HG03039 (cell line): ENCODE results near the gene PGF.
"Not testable (repeated sequence)": the region's sequence is repeated elsewhere in the genome, so short reads cannot be mapped to it uniquely, and the experiment has no call there.

Source experiments
- ATAC-seq: cut with Tn5 transposase; IDR thresholded peaks from one replicate; pipeline ENCODE4 v1.9.1; 2021; ENCODE audit warnings: mild to moderate bottlenecking, moderate library complexity; ENCODE audit not compliant: unreplicated experiment

PGF gene

DNA sequence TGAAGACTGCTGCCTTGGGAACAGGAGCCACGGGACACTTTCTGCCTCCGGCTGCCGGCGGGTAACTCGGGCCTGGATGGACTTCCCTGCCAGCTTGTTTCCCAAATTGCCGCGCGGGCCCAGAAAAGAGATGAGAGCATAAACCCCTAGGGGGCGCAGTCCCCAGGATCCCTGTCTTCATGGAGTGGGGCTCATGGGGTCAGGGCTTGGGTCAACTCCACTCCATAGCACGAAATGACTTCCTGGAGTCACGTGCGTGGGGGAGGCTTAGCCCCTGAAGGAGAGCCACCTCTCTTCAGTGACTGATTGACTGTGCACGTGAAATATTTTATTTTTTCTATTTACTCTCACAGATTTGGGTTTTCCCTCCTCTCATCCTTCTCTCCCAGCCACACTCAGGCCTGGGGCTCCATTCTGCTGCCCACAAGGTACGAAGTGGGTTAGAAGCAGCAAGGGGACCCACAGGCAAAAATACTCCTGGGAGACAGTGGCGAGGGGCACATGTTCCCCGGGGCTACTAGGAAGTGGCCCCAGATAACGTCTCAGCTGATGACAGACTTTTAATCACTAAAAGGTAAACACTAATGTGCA, 10.0 kb downstream of the PGF start:
- no peak for ATAC-seq

DNA sequence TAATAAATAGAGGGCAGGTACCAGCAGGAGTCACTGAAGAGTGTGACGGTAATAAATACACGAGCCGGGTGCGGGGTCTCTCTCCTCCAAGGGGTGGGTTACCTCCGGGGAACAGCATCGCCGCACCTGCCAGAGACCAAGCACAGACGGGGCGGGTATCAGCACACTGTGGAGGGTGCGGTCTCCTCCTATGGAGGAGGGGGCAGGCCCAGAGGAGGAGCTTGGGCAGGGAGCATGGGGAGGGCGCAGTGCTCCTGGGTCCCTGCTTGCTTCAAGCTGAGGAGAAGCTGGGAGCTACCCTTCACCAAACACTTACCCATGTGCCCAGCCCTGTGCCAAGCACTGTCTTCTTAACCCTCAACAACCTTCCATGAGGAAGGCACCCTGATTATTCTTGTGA, 12.8 kb downstream of the PGF start:
- ATAC-seq: no peak

DNA sequence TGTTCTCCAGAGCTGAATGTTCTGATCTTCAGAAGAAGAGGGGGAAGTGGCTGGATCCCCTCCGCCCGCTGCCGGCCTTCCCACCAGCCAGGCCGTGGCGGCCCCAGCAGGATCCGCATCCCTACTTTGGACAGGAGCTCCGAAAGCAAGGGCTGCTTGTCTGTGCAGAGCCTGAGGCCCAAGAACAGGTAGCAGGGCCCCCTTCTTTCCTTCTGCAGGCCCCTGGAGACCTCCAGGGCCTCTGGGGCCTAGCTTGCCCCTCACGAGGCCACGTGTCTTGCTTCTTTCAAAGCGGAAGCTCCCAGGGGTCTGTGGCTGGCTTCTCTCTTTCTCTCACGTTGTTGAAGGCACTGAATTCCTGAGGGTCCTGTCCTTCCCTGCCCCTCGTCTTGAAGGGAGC, 13.2 kb downstream of the PGF start:
- ATAC-seq: peak; percentile 18

DNA sequence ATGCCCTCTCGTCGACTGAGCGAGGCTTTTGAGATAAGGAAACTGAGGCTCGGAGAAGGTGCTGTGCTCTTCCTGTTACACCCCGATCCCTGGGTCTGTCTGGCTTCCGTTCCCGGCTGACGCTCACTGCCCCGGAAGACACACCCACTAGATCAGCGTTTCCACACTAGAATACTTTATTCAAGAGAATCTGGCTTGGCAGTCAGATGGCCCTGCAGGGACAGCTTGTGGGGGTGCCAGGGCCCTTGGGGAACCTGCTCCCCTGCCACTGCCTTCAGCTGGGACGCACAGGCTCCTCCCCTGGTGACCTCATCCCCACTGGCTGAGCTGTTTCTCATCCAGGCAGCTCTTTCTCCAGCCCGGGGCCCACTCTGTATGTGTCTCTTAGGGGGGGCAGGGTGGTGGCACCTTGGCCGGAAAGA, 13.7 kb downstream of the PGF start:
- peak; percentile 46 for ATAC-seq

DNA sequence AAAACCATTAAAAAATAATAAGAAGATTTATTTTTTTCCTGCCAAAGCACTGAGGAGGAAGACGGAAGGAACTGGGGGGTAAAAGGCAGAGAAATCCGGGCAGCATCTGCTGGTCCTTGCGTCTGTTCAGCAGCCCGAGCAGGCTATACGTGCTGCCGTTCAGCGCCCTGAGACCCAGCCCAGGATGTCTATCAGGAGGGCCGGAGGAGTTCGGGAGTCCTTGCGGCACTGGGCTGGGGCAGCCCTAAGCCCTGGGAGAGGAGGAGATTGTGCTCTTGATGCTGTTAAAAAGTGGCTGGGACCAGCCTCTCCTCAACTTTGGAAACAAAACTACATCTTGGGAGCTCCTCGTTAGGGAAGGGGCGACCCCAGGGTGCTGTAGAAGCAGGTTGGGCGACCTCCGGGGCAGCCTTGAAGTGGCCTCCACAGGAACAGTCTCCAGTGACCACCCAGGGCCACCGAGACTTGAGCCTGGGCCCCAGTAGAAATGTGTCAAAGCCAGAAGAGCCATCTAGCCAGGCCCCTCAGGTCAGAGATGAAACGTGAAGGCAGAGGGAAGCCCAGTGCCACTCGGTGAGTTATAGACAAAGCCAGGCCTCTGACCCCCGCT, 14.3 kb downstream of the PGF start:
- ATAC-seq: no peak

DNA sequence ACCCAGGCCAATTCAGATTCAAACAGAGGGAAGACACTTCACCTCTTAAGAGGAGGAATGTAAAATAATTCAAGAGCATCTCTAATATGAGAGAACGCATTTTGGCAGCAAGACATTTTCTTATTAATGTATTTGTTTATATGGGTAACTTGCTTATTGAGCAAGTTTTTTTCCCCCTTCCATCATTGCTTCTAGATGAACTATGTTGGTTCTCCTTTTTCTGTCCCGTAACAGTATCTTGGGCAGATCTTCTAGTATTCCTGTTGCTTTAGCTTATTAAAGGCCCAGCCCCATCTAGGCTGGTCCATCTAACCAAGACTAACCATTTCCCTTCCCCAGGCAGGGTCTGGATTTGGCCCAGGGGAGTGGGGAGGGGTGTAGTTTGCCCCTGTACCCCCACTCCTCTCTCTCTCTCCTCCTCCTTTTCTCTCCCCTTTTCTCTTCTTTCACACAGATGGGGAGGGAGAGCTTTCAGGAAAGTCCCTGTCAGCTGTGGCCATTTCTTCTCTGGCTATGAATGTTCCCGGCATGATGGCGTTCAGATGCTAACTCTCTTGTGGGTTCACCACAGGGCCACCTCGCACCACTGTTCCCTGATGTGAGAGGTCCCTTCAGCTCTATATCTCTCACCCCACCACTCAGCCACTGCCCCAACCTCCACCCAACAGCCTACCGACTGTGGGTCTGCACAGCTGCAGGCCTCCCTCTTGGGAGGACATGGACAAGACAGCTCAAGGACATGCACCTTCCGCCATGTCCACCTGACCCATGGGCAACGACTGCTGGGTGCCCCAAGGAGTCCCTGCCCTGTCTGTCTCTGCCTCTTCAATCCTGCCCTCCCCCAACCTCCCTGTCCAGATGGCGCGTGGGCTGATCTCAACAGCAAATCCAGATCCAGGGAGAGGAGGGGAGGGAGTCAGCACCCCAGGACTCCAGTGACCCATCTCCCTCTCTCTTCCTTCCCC, 16.6 kb downstream of the PGF start:
- no peak for ATAC-seq

DNA sequence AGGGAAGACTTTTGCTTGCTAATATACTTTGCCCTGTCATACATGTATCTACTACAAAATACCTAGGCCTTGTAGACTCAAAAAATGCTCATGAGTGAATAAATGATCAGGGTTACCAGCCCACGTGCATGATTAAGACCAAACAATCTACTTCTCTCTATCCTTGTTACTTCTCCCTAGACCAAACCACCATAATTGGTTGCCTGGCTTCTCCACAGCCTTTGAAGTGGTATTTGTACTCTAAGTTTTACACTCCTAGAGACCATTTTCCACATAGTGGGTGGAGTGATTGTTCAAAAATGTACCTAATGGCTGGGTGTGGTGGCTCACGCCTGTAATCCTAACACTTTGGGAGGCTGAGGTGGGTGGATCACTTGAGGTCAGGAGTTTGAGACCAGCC, 18.2 kb downstream of the PGF start:
- ATAC-seq: no peak

DNA sequence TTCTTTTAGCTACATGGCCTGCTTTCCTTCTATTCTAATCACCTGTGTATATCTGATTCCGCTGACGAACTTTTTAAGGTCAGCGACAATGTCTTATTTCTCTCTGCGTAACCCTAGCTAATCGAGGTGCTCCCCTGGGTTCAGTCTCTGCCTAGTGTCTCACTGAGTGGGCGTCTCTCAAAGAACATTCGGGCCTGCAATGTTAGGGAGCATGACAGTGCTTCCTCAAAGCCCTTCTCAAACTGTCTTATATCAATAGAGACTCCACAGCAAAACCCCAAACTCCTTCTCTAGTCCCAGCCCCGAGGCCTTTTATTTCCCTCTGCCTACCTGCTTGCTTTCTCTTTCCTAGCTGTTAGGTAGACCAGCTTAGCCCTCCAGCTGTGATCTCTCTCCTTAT, 18.7 kb downstream of the PGF start:
- ATAC-seq: no peak

DNA sequence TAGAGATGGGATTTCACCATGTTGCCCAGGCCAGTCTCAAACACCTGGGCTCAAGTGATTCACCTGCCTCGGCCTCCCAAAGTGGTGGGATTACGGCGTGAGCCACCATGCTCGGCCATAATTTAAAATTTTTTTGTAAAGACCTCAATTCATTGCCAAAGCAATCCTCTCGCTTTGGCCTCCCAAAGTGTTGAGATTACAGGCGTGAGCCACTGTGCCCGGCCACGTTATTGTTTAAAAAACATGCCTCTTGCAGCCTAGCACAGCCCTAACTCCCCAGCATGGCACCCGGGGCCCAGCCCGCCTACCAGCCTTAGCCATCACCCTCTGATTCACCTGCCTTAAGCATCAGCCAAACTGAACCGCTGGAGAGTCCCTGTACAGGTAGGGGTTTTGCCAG, 19.2 kb downstream of the PGF start:
- no peak for ATAC-seq

DNA sequence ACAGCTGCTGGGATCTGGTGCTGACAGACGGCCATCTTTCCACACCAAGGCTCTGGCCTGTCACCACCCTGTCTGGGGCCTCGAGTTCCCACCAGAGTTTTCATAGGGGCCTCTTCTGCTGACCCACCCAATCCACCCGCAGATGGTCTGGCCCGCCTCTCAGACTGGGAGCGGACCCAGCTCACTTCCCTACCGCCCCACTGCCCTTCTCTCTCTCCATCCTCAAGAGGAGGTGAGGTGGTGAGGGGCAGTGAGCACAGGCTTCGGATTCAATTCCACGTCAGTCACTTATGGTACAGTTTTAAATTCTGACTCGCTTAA, 20.1 kb downstream of the PGF start:
- no peak for ATAC-seq

DNA sequence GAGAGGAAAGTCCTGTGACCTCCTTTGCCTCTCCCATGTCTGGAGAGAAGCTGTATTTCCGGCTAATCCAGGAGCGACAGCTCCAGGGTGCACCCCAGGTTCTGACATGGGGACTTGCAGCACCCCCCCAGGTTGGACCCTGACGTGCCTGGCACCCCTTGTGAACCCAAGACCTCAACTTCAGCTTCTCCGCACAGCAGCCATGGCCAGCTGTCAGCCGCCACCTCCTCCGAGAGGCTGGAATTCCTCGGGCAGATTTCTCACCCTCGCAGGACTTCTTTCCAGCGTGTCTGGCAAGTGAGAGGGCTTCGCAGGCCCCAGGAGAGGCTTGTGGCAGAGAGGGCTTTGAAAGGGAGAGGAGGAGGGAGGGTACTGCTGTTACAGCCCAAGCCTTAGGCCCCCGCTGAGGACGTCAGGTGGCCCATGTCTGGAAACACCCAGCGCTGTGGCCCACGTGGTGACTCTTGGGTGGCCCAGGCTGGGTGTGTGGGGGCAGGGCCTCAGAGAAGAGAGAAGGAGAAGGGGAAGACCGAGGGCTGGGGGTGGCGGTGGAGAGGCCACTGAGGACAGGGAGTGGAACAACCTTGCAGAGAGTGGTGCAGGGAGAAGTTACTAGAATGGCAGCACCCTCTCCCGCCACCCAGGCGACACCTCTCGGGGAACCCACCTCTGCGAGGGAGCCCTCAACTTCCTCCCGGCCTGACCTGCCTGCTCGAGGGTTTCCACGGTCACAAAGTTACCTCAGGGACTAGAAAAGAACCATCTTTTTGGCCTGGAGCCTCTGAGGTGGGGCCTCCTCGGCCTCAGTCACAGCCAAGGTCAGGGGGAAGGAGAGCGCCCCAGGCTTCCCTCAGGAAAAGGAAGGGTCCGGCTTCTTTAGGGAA, 20.7 kb downstream of the PGF start:
- ATAC-seq: no peak

DNA sequence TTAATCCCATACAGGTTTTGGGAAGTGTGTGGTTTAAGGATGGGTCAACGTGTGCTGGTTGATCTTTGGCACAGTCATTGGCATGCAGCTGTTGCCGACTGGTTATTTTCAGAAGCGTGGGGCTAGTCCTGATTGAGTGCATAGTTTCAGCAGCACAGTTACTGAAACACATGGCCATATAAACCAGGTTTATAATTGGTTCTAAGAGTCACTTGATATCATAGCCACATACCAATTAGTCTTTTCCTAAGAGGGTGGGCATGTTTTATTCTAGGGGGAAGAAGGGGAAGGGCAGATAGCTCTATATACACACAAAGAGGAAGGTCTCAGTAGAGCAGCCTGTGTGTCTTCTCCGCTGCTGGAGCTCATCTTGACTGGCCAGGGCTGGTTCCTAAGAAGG, 21.4 kb downstream of the PGF start:
- no peak for ATAC-seq

DNA sequence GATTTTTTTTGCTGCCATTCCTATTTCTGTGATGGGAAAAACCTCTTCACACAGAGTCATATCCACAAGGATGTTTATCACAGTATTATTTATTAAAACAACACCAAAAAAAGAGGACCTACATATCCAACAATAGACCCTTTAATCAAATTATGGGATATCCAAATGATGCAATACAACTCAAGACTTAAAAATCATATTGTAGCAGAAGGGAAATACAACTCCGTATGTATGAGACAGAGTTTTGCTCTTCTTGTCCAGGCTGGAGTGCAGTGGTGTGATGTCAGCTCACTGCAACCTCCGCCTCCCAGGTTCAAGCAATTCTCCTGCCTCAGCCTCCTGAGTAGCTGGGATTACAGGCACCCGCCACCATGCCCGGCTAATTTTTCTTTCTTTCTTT, 22.5 kb downstream of the PGF start:
- not testable (repeated sequence) for ATAC-seq

DNA sequence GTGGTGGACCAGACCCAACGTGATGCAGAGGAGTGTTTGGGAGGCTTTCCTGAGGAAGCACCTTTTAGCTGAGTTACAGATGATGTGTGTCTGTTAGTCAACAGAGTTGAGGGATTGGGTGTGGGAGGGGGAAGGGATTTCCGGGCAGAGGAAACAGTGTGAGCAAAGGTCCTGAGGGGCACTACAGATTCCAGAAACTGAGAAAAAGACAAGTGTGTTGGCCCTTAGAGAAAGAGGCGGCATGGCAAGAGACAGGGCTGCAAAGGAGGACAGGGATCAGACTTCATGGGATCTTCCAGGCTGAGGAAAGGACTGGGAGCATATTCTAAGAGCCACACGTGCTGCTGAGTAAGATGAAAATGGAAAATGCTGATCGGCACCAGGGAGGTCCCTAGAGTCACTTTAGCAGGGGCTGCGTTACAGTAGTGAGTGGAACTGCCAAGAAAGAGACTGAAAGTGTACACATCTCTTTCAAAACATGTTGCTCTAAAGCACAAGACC, 22.9 kb downstream of the PGF start:
- ATAC-seq: no peak

DNA sequence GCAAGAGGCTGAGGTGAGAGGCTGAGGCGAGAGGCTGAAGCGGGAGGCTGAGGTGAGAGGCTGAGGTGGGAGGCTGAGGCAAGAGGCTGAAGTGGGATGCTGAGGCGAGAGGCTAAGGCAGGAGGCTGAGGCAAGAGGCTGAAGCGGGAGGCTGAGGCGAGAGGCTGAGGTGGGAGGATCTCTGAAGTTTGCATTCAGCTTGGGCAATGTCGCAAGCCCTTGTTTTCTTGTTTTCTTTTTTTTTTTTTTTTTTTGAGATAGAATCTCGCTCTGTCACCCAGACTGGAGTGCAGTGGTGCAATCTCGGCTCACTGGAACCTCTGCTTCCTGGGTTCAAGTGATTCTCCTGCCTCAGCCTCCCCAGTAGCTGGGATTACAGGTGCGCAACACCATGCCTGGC, 23.7 kb downstream of the PGF start:
- not testable (repeated sequence) for ATAC-seq

DNA sequence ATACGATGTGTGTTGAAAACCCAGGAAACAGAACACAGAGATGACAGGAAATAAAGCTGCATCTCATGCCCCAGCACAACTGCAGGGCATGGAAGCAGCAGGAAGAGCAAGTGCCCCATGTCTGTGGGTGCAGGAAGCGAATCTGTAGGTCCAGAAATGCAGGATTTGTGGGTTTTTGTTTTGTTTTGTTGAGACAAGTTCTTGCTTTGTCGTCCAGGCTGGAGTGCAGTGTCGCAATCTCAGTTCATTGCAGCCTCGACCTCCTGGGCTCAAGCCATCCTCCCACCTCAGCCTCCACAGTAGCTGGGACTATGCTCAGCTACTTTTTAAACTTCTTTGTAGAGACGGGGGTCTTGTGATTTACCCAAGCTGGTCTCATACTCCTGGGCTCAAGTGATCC, 26.2 kb downstream of the PGF start:
- no peak for ATAC-seq

DNA sequence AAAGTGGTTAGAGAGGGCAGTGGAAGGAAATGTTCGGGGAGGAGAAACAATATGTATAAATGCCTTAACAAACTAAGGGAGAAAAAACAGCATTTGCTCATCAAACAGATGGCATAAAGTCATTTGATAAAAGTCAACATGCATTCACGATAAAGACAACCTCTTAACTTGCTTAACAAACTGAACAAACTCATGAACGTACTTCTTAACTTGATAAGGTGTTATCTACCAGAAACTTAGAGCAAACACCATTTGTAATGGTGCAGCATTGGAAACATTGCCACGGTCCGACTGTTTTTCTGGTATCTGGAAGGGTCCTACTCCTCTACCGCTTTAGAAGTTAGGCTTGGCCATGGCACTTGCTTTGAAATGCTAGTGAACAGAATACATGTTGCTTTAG, 28.2 kb downstream of the PGF start:
- no peak for ATAC-seq

DNA sequence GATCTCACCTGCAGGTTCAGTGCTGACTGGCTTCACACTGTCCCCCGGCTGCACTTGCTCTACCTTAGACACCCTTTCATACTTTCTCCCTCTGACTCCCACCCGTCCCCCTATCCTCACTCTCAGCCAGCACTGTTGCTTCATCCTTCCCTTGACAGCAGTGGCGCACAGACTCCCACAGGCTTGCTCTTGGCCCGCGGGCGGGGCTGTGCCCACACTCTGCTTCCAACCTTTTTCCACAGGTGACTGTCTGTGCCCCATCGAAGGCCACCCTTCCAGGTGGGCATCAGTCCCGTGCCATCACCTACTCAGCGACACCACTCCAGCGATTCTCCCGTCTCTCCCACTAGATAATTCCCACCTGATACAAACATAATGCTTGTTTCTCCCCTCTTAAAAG, 31.3 kb downstream of the PGF start:
- ATAC-seq: no peak

DNA sequence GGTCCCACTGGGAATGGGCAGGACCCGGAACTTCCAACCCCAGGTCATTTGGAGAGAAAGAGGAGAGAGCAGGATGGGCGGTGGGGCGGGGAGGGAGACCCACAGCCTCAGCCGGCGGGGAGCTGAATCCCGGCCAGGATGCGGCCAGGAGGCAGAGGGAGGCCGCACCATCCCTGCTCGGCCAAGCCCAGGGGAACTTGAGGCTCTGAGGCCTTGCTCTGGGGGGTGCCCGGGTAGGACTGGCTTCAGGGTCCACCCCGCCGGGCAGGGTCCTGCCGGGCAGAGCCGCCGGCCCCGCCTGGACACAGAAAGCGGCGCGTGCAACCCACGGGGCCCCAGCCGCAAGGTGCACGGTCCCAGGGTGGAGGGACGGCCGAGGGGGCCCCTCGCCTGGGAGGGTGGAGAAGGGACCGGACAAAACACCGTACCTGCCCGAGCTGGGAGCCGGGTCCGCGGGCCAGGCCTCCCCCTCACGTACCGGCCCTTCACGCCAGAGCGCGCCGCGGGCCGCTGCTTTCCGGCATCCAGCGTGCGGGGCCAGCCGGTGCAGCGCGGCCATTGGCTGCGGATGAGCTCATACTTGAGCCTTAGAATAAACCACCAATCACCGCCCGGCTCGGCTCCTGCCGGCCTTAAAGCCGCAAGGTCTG, 32.5 kb downstream of the PGF start, which contains the start of gene RPS6KL1:
TSS of gene RPS6KL1 (minus strand) at position 509 of the 650 bp plus-strand sequence. CDS start 1,719 bp downstream, outside the sequence.
- peak; percentile 83 for ATAC-seq

DNA sequence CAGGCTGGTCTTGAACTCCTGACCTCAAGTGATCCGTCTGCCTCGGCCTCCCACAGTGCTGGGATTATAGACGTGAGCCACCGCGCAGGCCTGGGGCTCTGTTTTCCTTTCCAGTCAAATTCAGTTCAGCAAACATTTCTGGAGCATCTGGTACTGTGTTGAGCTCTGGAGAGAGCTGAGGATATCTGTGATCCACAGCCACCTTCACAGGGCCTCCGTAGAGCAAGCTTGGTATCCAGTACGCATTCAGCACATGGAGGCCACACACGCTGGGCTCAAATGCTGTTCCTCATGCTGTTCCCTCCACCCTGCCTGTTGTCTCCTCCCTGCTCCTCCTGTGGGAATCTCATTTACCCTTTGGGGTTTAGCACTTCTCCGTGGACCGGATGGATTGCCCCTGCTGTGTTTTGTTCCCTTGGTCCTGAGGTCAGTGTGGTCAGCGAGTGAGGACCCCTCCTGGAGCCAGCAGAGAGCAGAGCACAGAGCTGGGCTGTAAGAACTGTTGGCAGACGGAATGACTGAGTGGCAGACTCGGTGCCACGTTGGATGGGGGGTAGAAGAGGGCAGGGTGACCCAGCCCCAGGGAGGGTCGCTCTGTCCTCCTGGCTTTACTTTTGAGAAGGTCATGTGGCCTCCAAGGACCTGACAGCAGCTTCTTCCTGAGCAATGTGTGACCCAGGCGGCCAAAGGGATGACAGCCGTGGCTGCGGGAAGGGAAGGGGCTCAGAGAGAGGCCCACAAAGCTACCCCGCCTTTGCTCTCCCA, 33.2 kb downstream of the PGF start:
- no peak for ATAC-seq
